ENCODE measurements around the gene ZNF462. TPM values are rescaled to one million over a fixed set of nuclear protein-coding genes. Genes with fewer than 3 reads are reported as not detected.

ZNF462 gene
- total and polyA plus RNA-seq, 2 experiments from 2014 or later = 40.0 to 101 TPM

DNA sequence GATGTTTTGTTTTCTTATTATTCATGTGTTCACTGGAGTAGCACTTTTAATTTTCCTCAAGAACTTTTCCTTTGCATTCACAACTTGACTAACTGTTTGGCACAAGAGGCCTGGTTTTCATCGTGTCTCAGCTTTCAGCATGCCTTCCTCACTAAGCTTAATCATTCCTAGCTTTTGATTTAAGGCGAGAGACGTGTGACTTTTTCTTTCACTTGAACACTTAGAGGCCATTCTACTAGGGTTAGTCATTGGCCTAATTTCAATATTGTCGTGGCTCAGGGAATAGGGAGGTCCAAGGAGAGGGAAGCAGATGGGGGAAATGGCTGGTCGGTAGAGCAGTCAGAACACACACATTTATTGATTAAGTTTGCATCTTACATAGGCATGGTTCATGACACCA lies 94.0 kb downstream of the ZNF462 start:
- H3K9me3 Mint-ChIP-seq = no peaks in the 10 kb centered on the region
- Histone ChIP-seq H3F3A (replicated peaks; ENCODE audit: low read depth) (no peaks in the 10 kb centered on the region), H3K27ac (ENCODE audit: low read depth) (no peak overlapping the region; the same call in 1 of the 2 replicates), H3K4me2 (no peak overlapping the region), H3K4me1 (ENCODE audit: insufficient read depth) (peaks cover 21% of the 10 kb centered on the region), H2AFZ (no peak overlapping the region), H3K27me3 (ENCODE audit: insufficient read depth) (no peaks in the 10 kb centered on the region), H3K79me2 (replicated peaks; ENCODE audit: insufficient read depth) (peaks cover 48% of the 10 kb centered on the region), H3K9me2 (ENCODE audit: insufficient read depth) (peaks cover 6% of the 10 kb centered on the region; the same call in 1 of the 2 replicates), H3K36me3 (ENCODE audit: insufficient read depth) (peaks cover 17% of the 10 kb centered on the region), H3K4me3 (no peak overlapping the region), H4K20me1 (replicated peaks; ENCODE audit: insufficient read depth) (peaks cover 10% of the 10 kb centered on the region; the same call in 1 of the 2 replicates)
- DNase-seq (ENCODE audit: low spot score) (no peak), ATAC-seq (no peak)
- TF ChIP-seq EZH2 (IDR thresholded peaks at IDR 0.05; ENCODE audit: low read depth, unreplicated experiment) (no peak), JUNB (IDR thresholded peaks at IDR 0.05; ENCODE audit: unreplicated experiment) (no peak), POLR2AphosphoS5 (IDR thresholded peaks at IDR 0.05; ENCODE audit: low read depth) (no peak), ZNF114 (CRISPR knock-in tag; IDR thresholded peaks at IDR 0.05) (no peak), ZNF331 (CRISPR knock-in tag; IDR thresholded peaks at IDR 0.05; ENCODE audit: low read depth) (no peak), NANOG (IDR thresholded peaks at IDR 0.05; ENCODE audit: borderline replicate concordance) (no peak), CREB1 (CRISPR knock-in tag; IDR thresholded peaks at IDR 0.05; ENCODE audit: low read depth) (no peak), STAT1 (IDR thresholded peaks at IDR 0.05; ENCODE audit: unreplicated experiment) (no peak), EZH2phosphoT487 (IDR thresholded peaks at IDR 0.05; ENCODE audit: unreplicated experiment) (no peak)
- TF ChIP-seq, protein P1, sequence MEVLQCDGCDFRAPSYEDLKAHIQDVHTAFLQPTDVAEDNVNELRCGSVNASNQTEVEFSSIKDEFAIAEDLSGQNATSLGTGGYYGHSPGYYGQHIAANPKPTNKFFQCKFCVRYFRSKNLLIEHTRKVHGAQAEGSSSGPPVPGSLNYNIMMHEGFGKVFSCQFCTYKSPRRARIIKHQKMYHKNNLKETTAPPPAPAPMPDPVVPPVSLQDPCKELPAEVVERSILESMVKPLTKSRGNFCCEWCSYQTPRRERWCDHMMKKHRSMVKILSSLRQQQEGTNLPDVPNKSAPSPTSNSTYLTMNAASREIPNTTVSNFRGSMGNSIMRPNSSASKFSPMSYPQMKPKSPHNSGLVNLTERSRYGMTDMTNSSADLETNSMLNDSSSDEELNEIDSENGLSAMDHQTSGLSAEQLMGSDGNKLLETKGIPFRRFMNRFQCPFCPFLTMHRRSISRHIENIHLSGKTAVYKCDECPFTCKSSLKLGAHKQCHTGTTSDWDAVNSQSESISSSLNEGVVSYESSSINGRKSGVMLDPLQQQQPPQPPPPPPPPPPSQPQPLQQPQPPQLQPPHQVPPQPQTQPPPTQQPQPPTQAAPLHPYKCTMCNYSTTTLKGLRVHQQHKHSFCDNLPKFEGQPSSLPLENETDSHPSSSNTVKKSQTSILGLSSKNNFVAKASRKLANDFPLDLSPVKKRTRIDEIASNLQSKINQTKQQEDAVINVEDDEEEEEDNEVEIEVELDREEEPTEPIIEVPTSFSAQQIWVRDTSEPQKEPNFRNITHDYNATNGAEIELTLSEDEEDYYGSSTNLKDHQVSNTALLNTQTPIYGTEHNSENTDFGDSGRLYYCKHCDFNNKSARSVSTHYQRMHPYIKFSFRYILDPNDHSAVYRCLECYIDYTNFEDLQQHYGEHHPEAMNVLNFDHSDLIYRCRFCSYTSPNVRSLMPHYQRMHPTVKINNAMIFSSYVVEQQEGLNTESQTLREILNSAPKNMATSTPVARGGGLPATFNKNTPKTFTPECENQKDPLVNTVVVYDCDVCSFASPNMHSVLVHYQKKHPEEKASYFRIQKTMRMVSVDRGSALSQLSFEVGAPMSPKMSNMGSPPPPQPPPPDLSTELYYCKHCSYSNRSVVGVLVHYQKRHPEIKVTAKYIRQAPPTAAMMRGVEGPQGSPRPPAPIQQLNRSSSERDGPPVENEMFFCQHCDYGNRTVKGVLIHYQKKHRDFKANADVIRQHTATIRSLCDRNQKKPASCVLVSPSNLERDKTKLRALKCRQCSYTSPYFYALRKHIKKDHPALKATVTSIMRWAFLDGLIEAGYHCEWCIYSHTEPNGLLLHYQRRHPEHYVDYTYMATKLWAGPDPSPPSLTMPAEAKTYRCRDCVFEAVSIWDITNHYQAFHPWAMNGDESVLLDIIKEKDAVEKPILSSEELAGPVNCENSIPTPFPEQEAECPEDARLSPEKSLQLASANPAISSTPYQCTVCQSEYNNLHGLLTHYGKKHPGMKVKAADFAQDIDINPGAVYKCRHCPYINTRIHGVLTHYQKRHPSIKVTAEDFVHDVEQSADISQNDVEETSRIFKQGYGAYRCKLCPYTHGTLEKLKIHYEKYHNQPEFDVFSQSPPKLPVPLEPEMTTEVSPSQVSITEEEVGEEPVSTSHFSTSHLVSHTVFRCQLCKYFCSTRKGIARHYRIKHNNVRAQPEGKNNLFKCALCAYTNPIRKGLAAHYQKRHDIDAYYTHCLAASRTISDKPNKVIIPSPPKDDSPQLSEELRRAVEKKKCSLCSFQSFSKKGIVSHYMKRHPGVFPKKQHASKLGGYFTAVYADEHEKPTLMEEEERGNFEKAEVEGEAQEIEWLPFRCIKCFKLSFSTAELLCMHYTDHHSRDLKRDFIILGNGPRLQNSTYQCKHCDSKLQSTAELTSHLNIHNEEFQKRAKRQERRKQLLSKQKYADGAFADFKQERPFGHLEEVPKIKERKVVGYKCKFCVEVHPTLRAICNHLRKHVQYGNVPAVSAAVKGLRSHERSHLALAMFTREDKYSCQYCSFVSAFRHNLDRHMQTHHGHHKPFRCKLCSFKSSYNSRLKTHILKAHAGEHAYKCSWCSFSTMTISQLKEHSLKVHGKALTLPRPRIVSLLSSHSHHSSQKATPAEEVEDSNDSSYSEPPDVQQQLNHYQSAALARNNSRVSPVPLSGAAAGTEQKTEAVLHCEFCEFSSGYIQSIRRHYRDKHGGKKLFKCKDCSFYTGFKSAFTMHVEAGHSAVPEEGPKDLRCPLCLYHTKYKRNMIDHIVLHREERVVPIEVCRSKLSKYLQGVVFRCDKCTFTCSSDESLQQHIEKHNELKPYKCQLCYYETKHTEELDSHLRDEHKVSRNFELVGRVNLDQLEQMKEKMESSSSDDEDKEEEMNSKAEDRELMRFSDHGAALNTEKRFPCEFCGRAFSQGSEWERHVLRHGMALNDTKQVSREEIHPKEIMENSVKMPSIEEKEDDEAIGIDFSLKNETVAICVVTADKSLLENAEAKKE (CRISPR knock-in tag; IDR thresholded peaks at IDR 0.05) = no peak
- TF ChIP-seq, protein P2, sequence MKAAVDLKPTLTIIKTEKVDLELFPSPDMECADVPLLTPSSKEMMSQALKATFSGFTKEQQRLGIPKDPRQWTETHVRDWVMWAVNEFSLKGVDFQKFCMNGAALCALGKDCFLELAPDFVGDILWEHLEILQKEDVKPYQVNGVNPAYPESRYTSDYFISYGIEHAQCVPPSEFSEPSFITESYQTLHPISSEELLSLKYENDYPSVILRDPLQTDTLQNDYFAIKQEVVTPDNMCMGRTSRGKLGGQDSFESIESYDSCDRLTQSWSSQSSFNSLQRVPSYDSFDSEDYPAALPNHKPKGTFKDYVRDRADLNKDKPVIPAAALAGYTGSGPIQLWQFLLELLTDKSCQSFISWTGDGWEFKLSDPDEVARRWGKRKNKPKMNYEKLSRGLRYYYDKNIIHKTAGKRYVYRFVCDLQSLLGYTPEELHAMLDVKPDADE (IDR thresholded peaks at IDR 0.05) = no peak
- TF ChIP-seq, protein P3, sequence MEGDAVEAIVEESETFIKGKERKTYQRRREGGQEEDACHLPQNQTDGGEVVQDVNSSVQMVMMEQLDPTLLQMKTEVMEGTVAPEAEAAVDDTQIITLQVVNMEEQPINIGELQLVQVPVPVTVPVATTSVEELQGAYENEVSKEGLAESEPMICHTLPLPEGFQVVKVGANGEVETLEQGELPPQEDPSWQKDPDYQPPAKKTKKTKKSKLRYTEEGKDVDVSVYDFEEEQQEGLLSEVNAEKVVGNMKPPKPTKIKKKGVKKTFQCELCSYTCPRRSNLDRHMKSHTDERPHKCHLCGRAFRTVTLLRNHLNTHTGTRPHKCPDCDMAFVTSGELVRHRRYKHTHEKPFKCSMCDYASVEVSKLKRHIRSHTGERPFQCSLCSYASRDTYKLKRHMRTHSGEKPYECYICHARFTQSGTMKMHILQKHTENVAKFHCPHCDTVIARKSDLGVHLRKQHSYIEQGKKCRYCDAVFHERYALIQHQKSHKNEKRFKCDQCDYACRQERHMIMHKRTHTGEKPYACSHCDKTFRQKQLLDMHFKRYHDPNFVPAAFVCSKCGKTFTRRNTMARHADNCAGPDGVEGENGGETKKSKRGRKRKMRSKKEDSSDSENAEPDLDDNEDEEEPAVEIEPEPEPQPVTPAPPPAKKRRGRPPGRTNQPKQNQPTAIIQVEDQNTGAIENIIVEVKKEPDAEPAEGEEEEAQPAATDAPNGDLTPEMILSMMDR (conservative IDR thresholded peaks at IDR 0.05; ENCODE audit: low read depth in 2 of 2) = no peak
- TF ChIP-seq, protein P4, sequence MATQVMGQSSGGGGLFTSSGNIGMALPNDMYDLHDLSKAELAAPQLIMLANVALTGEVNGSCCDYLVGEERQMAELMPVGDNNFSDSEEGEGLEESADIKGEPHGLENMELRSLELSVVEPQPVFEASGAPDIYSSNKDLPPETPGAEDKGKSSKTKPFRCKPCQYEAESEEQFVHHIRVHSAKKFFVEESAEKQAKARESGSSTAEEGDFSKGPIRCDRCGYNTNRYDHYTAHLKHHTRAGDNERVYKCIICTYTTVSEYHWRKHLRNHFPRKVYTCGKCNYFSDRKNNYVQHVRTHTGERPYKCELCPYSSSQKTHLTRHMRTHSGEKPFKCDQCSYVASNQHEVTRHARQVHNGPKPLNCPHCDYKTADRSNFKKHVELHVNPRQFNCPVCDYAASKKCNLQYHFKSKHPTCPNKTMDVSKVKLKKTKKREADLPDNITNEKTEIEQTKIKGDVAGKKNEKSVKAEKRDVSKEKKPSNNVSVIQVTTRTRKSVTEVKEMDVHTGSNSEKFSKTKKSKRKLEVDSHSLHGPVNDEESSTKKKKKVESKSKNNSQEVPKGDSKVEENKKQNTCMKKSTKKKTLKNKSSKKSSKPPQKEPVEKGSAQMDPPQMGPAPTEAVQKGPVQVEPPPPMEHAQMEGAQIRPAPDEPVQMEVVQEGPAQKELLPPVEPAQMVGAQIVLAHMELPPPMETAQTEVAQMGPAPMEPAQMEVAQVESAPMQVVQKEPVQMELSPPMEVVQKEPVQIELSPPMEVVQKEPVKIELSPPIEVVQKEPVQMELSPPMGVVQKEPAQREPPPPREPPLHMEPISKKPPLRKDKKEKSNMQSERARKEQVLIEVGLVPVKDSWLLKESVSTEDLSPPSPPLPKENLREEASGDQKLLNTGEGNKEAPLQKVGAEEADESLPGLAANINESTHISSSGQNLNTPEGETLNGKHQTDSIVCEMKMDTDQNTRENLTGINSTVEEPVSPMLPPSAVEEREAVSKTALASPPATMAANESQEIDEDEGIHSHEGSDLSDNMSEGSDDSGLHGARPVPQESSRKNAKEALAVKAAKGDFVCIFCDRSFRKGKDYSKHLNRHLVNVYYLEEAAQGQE (IDR thresholded peaks at IDR 0.05; ENCODE audit: unreplicated experiment) = no peak
- H3K4me1 Mint-ChIP-seq = peaks cover 48% of the 10 kb centered on the region
- peaks cover 4% of the 10 kb centered on the region for H3K27me3 Mint-ChIP-seq (ENCODE audit: insufficient read depth, low read depth, poor library complexity)
- no peak overlapping the region for H3K27ac Mint-ChIP-seq
- H3K36me3 Mint-ChIP-seq (ENCODE audit: low read depth) = peaks cover 87% of the 10 kb centered on the region
- no peak overlapping the region for H3K4me3 Mint-ChIP-seq
